HEK293 (cell line): ENCODE results near the gene PTH1R.
A peak's percentile ranks its signal among the peaks of the same experiment; 100 is the strongest.

Experiments used
- FEZF1 ChIP-seq: fragments of 450-650 bp; formaldehyde crosslinking; IDR thresholded peaks from 2 replicates; pipeline ENCODE4 v1.5.1; 2016; ENCODE audit warnings: missing biosample characterization, missing genetic modification characterization
- GLIS1 ChIP-seq: fragments of 450-650 bp; formaldehyde crosslinking; IDR thresholded peaks from 2 replicates; pipeline ENCODE4 v1.5.1; 2016; ENCODE audit warnings: missing biosample characterization, missing genetic modification characterization
- GLIS2 ChIP-seq: fragments of 450-650 bp; formaldehyde crosslinking; IDR thresholded peaks from 2 replicates; pipeline ENCODE4 v1.5.1; 2016; ENCODE audit warnings: missing biosample characterization, missing genetic modification characterization
- KLF17 ChIP-seq: fragments of 450-650 bp; formaldehyde crosslinking; IDR thresholded peaks from 2 replicates; pipeline ENCODE4 v1.5.1; 2016; ENCODE audit warnings: missing biosample characterization, missing genetic modification characterization
- MEIS1 ChIP-seq: sonication (generic); formaldehyde crosslinking; IDR thresholded peaks from 2 replicates; pipeline ENCODE4 v1.8.1; 2022; ENCODE audit warnings: missing genetic modification reagents, mild to moderate bottlenecking, borderline replicate concordance
- PRDM6 ChIP-seq: fragments of 450-650 bp; formaldehyde crosslinking; IDR thresholded peaks from 2 replicates; pipeline ENCODE4 v1.5.1; 2017; ENCODE audit warnings: missing biosample characterization, missing genetic modification characterization
- SETDB1 ChIP-seq: IDR thresholded peaks from one replicate; pipeline ENCODE4 v1.6.1; 2017; ENCODE audit warnings: mild to moderate bottlenecking, low read length, moderate library complexity, mixed read lengths; ENCODE audit not compliant: insufficient read length
- ZBTB11 ChIP-seq: fragments of 450-650 bp; formaldehyde crosslinking; conservative IDR thresholded peaks from 2 replicates; pipeline ENCODE4 v1.5.1; 2016; ENCODE audit warnings: low read depth, missing biosample characterization, missing genetic modification characterization
- ZBTB8A ChIP-seq: fragments of 450-650 bp; formaldehyde crosslinking; IDR thresholded peaks from 2 replicates; pipeline ENCODE4 v1.5.1; 2016; ENCODE audit warnings: missing biosample characterization, missing genetic modification characterization
- ZFHX2 ChIP-seq: fragments of 450-650 bp; formaldehyde crosslinking; conservative IDR thresholded peaks from 2 replicates; pipeline ENCODE4 v1.5.1; 2016; ENCODE audit warnings: missing biosample characterization, missing genetic modification characterization
- ZFP41 ChIP-seq: fragments of 450-650 bp; formaldehyde crosslinking; IDR thresholded peaks from 2 replicates; pipeline ENCODE4 v1.5.1; 2016; ENCODE audit warnings: missing biosample characterization, missing genetic modification characterization, borderline replicate concordance
- ZFP69B ChIP-seq: fragments of 450-650 bp; formaldehyde crosslinking; IDR thresholded peaks from 2 replicates; pipeline ENCODE4 v1.5.1; 2016; ENCODE audit warnings: missing biosample characterization, missing genetic modification characterization
- ZIC2 ChIP-seq: fragments of 450-650 bp; formaldehyde crosslinking; IDR thresholded peaks from 2 replicates; pipeline ENCODE4 v1.5.1; 2016; ENCODE audit warnings: missing biosample characterization, missing genetic modification characterization
- ZNF18 ChIP-seq: fragments of 450-650 bp; formaldehyde crosslinking; IDR thresholded peaks from 2 replicates; pipeline ENCODE4 v1.5.1; 2016; ENCODE audit warnings: missing biosample characterization, missing genetic modification characterization
- ZNF335 ChIP-seq: fragments of 450-650 bp; formaldehyde crosslinking; conservative IDR thresholded peaks from 2 replicates; pipeline ENCODE4 v1.5.1; 2016; ENCODE audit warnings: missing biosample characterization, missing genetic modification characterization
- ZNF341 ChIP-seq: fragments of 450-650 bp; formaldehyde crosslinking; IDR thresholded peaks from 2 replicates; pipeline ENCODE4; 2016; ENCODE audit warnings: low read depth, missing biosample characterization, missing genetic modification characterization
- ZNF398 ChIP-seq: fragments of 450-650 bp; formaldehyde crosslinking; IDR thresholded peaks from 2 replicates; pipeline ENCODE4 v1.5.1; 2017; ENCODE audit warnings: missing biosample characterization, missing genetic modification characterization
- ZNF416 ChIP-seq: fragments of 450-650 bp; formaldehyde crosslinking; IDR thresholded peaks from 2 replicates; pipeline ENCODE4 v1.5.1; 2016; ENCODE audit warnings: missing biosample characterization, missing genetic modification characterization
- ZNF426 ChIP-seq: fragments of 450-650 bp; formaldehyde crosslinking; IDR thresholded peaks from 2 replicates; pipeline ENCODE4 v1.5.1; 2017; ENCODE audit warnings: missing biosample characterization, missing genetic modification characterization, mild to moderate bottlenecking, inconsistent platforms, moderate library complexity
- ZNF585B ChIP-seq: fragments of 450-650 bp; formaldehyde crosslinking; IDR thresholded peaks from 2 replicates; pipeline ENCODE4 v1.5.1; 2016; ENCODE audit warnings: missing biosample characterization, missing genetic modification characterization
- ZNF600 ChIP-seq: fragments of 450-650 bp; formaldehyde crosslinking; IDR thresholded peaks from 2 replicates; pipeline ENCODE4 v1.5.1; 2016; ENCODE audit warnings: missing biosample characterization, missing genetic modification characterization
- ZNF624 ChIP-seq: fragments of 450-650 bp; formaldehyde crosslinking; IDR thresholded peaks from 2 replicates; pipeline ENCODE4 v1.5.1; 2017; ENCODE audit warnings: missing biosample characterization, missing genetic modification characterization
- ZNF677 ChIP-seq: fragments of 450-650 bp; IDR thresholded peaks from 2 replicates; pipeline ENCODE4 v1.5.0; 2018; ENCODE audit warnings: missing biosample characterization, mild to moderate bottlenecking, missing genetic modification characterization, moderate library complexity
- ZNF707 ChIP-seq: fragments of 450-650 bp; formaldehyde crosslinking; IDR thresholded peaks from 2 replicates; pipeline ENCODE4 v1.5.1; 2016; ENCODE audit warnings: missing biosample characterization, missing genetic modification characterization
- ZNF777 ChIP-seq: fragments of 450-650 bp; formaldehyde crosslinking; IDR thresholded peaks from 2 replicates; pipeline ENCODE4 v1.5.1; 2017; ENCODE audit warnings: missing biosample characterization, missing genetic modification characterization, borderline replicate concordance
- ZNF792 ChIP-seq: fragments of 450-650 bp; formaldehyde crosslinking; IDR thresholded peaks from 2 replicates; pipeline ENCODE4 v1.5.1; 2016; ENCODE audit warnings: missing biosample characterization, missing genetic modification characterization
- ZSCAN18 ChIP-seq: fragments of 450-650 bp; formaldehyde crosslinking; IDR thresholded peaks from 2 replicates; pipeline ENCODE4 v1.5.1; 2016; ENCODE audit warnings: missing biosample characterization, missing genetic modification characterization
- ZXDB ChIP-seq: fragments of 450-650 bp; formaldehyde crosslinking; IDR thresholded peaks from 2 replicates; pipeline ENCODE4 v1.5.1; 2016; ENCODE audit warnings: missing biosample characterization, missing genetic modification characterization

The PTH1R gene

GRCh38 chr3:46845397-46845859 is 32.1 kb upstream of the PTH1R start (continued):
- TF ChIP-seq ZSCAN18 (tag by site-specific recombination), result no peak
- no peak for TF ChIP-seq ZFP69B (tag by site-specific recombination)
- TF ChIP-seq ZNF426 (tag by site-specific recombination), result no peak
- TF ChIP-seq GLIS1 (tag by site-specific recombination), result no peak
- TF ChIP-seq ZNF600, result no peak
- TF ChIP-seq ZNF677 (tag by site-specific recombination), result no peak
- TF ChIP-seq ZNF18 (tag by site-specific recombination), result no peak
- no peak for TF ChIP-seq ZNF416 (tag by site-specific recombination)
- TF ChIP-seq ZBTB11 (tag by site-specific recombination), result peak; percentile 68
- TF ChIP-seq SETDB1, result no peak
- TF ChIP-seq ZNF792 (tag by site-specific recombination), result no peak
- no peak for TF ChIP-seq ZFP41
- no peak for TF ChIP-seq ZXDB
- TF ChIP-seq MEIS1, result no peak
- TF ChIP-seq ZNF777, result no peak
- 0 out of 2 replicates have a peak, but pooled peaks have one; percentile 9 for TF ChIP-seq ZBTB8A
- TF ChIP-seq ZNF341, result peak; percentile 37; the same call in 1 of the 2 replicates
- TF ChIP-seq ZFHX2 (tag by site-specific recombination), result no peak
- TF ChIP-seq ZNF398 (tag by site-specific recombination), result peak; percentile 89
- TF ChIP-seq PRDM6 (tag by site-specific recombination), result no peak
- TF ChIP-seq GLIS2 (tag by site-specific recombination), result no peak
- TF ChIP-seq FEZF1 (tag by site-specific recombination), result no peak
- peak; percentile 69 for TF ChIP-seq ZIC2 (tag by site-specific recombination)
- TF ChIP-seq ZNF585B, result no peak
- TF ChIP-seq ZNF707 (tag by site-specific recombination), result no peak
- TF ChIP-seq ZNF624 (tag by site-specific recombination), result no peak
- no peak for TF ChIP-seq KLF17 (tag by site-specific recombination)
- TF ChIP-seq ZNF335 (tag by site-specific recombination), result peak; percentile 91
